IMR-90 (cell line): ENCODE results near the gene SPCS2.

ENCODE experiments used
- CEBPB ChIP-seq: IDR thresholded peaks from 2 replicates; pipeline ENCODE4 v1.6.1; 2012; ENCODE audit warnings: low read depth, low read length, improper control_type of control experiment
- CHD1 ChIP-seq: IDR thresholded peaks from 2 replicates; pipeline ENCODE4 v1.6.1; 2012; ENCODE audit warnings: low read depth, low read length, improper control_type of control experiment
- CTCF ChIP-seq: conservative IDR thresholded peaks from 2 replicates; pipeline ENCODE4 v1.5.1; 2012; ENCODE audit warnings: mild to moderate bottlenecking, low read depth, low read length, improper control_type of control experiment
- MAFK ChIP-seq: IDR thresholded peaks from 2 replicates; pipeline ENCODE4 v1.6.1; 2012; ENCODE audit warnings: low read depth, low read length, improper control_type of control experiment
- MXI1 ChIP-seq: IDR thresholded peaks from 2 replicates; pipeline ENCODE4 v1.6.1; 2012; ENCODE audit warnings: low read depth, mild to moderate bottlenecking, low read length, moderate library complexity, borderline replicate concordance
- NFE2L2 ChIP-seq: fragments of 150-350 bp; IDR thresholded peaks from 2 replicates; pipeline ENCODE4 v1.6.1; 2016; ENCODE audit warnings: low read depth, mild to moderate bottlenecking, low read length
- POLR2A ChIP-seq: IDR thresholded peaks from 2 replicates; pipeline ENCODE4 v1.6.1; 2012; ENCODE audit warnings: mild to moderate bottlenecking, low read depth, low read length

GRCh38 chr11:74948546-74948897 is 544 bp upstream of the SPCS2 start:
- TF ChIP-seq MXI1: no peak; the same call in 1 of the 2 replicates
- no peak for TF ChIP-seq CTCF
- no peak for TF ChIP-seq POLR2A
- TF ChIP-seq CHD1: no peak
- no peak for TF ChIP-seq MAFK
- no peak for TF ChIP-seq NFE2L2
- no peak for TF ChIP-seq CEBPB
